SK-N-SH (cell line): Measurements from ENCODE around the gene UNC50.

Experiments
- EP300 ChIP-seq, 2 experiments: IDR thresholded peaks; 2 replicates each; pipeline versions ENCODE4 v1.4.0 to v1.6.1; 2012; ENCODE audit warnings: borderline replicate concordance in 1 of 2, low read depth in 1 of 2, low read length in 1 of 2
- GABPA ChIP-seq: IDR thresholded peaks from 2 replicates; pipeline ENCODE4 v1.4.0; 2012; ENCODE audit warnings: low read depth, mild to moderate bottlenecking
- GATA2 ChIP-seq: sonication (generic); formaldehyde crosslinking; IDR thresholded peaks from 2 replicates; pipeline ENCODE4 v1.5.0; 2020; ENCODE audit warnings: mild to moderate bottlenecking, missing genetic modification reagents
- POLR2AphosphoS5 ChIP-seq: IDR thresholded peaks from 2 replicates; pipeline ENCODE4 v1.6.1; 2012; ENCODE audit warnings: low read depth, low read length
- SIN3A ChIP-seq: IDR thresholded peaks from 2 replicates; pipeline ENCODE4 v1.6.1; 2012; ENCODE audit warnings: low read depth, mild to moderate bottlenecking, low read length, moderate library complexity, borderline replicate concordance
- SMC3 ChIP-seq: IDR thresholded peaks from 2 replicates; pipeline ENCODE4 v1.6.1; 2012; ENCODE audit warnings: low read depth, low read length, improper control_type of control experiment
- TCF12 ChIP-seq: IDR thresholded peaks from 2 replicates; pipeline ENCODE4 v1.4.0; 2012
- TF ChIP-seq, protein P1 (sequence below): fragments of 200-600 bp; sonication (generic); IDR thresholded peaks from 2 replicates; pipeline ENCODE4 v1.6.1; 2017; ENCODE audit warnings: antibody characterized with exemption, mild to moderate bottlenecking, moderate library complexity

DNA sequence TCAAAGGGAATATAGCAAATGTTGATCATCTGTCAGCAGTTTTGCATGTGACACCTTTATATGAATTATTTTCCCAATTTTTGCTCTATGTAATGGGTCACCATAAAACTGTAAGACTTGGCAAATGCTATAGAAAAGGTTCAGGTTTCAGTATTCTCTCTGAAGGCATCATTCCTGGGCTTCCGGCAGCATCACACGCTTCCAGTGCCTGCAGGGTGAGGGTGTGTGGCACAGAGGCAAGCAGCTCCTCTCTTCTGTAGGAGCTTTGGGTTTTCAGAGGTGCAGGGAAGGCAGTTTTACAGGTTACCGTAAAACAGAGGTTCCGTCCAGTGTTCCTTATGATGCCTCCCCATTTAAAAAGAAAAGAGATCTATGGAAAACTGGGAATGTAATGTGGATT lies 18.9 kb upstream of the UNC50 start:
- TF ChIP-seq, protein P1, sequence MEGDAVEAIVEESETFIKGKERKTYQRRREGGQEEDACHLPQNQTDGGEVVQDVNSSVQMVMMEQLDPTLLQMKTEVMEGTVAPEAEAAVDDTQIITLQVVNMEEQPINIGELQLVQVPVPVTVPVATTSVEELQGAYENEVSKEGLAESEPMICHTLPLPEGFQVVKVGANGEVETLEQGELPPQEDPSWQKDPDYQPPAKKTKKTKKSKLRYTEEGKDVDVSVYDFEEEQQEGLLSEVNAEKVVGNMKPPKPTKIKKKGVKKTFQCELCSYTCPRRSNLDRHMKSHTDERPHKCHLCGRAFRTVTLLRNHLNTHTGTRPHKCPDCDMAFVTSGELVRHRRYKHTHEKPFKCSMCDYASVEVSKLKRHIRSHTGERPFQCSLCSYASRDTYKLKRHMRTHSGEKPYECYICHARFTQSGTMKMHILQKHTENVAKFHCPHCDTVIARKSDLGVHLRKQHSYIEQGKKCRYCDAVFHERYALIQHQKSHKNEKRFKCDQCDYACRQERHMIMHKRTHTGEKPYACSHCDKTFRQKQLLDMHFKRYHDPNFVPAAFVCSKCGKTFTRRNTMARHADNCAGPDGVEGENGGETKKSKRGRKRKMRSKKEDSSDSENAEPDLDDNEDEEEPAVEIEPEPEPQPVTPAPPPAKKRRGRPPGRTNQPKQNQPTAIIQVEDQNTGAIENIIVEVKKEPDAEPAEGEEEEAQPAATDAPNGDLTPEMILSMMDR, result no peak
- TF ChIP-seq SMC3, result no peak
- no peak for TF ChIP-seq POLR2AphosphoS5
- TF ChIP-seq GATA2, result no peak
- TF ChIP-seq SIN3A, result no peak
- TF ChIP-seq GABPA, result no peak
- TF ChIP-seq EP300 (IDR thresholded peaks at IDR 0.05; ENCODE audit: borderline replicate concordance in 1 of 2, low read depth in 1 of 2, low read length in 1 of 2), result no peak
- TF ChIP-seq TCF12, result no peak
